ENCODE data around the gene ATP5ME.
A peak's percentile ranks its signal among the peaks of the same experiment; 100 is the strongest.
"Not testable (repeated sequence)": the region's sequence is repeated elsewhere in the genome, so short reads cannot be mapped to it uniquely, and the experiment has no call there.

The ATP5ME gene

GRCh38 chr4:700587-701264, 26.6 kb upstream of the ATP5ME start:
- TF ChIP-seq CTCF (IDR thresholded peaks at IDR 0.05; ENCODE audit: insufficient read depth, low read length, missing control alignments): no peak
- no peak for DNase-seq (ENCODE audit: low read depth, low spot score)

GRCh38 chr4:699816-700580, 25.9 kb upstream of the ATP5ME start:
- DNase-seq (ENCODE audit: low read depth, low spot score): no peak
- ChIA-PET CTCF (interaction anchor here (1.6 to 1.7 kb wide), 2 partner anchors 16 to 43 kb away, joined by 6 to 7 read pairs; no protein-coding TSS in a partner anchor), POLR2A (interaction anchor here (0.6 kb wide), 1 partner anchor 64 kb away, joined by 3 read pairs; no protein-coding TSS in a partner anchor)
- no peak overlapping the region for H3K4me3 ChIP-seq (ENCODE audit: low read depth, low read length)
- no peak for TF ChIP-seq CTCF (IDR thresholded peaks at IDR 0.05; ENCODE audit: insufficient read depth, low read length, missing control alignments)

More at GRCh38 chr4:700587-701264, 26.6 kb upstream of the ATP5ME start:
- ChIA-PET POLR2A (no interaction called here), CTCF (interaction anchor here (1.6 to 1.7 kb wide), 2 partner anchors 17 to 42 kb away, joined by 6 to 7 read pairs; no protein-coding TSS in a partner anchor)
- H3K4me3 ChIP-seq (ENCODE audit: low read depth, low read length): no peak overlapping the region

GRCh38 chr4:694341-694940, 20.4 kb upstream of the ATP5ME start:
- H3K4me3 ChIP-seq (ENCODE audit: low read depth, low read length); POLR2A ChIA-PET; DNase-seq (ENCODE audit: low read depth, low spot score): not testable (repeated sequence)
- CTCF ChIA-PET: interaction anchor here (1.0 kb wide), 1 partner anchor 11 kb away, joined by 3 read pairs; no protein-coding TSS in a partner anchor

GRCh38 chr4:692771-693554, 18.9 kb upstream of the ATP5ME start:
- ChIA-PET CTCF (interaction anchor here (1.0 kb wide), 1 partner anchor 9 kb away, joined by 3 read pairs; no protein-coding TSS in a partner anchor), POLR2A (no interaction called here)
- H3K4me3 ChIP-seq (ENCODE audit: low read depth, low read length): no peak overlapping the region
- DNase-seq (ENCODE audit: low read depth, low spot score): no peak
- TF ChIP-seq CTCF (IDR thresholded peaks at IDR 0.05; ENCODE audit: insufficient read depth, low read length, missing control alignments): no peak

- H3K4me3 ChIP-seq (ENCODE audit: low read depth, low read length): no peak overlapping the region
- TF ChIP-seq CTCF (IDR thresholded peaks at IDR 0.05; ENCODE audit: insufficient read depth, low read length, missing control alignments): no peak
- ChIA-PET CTCF (no interaction called here), POLR2A (no interaction called here)
- DNase-seq (ENCODE audit: low read depth, low spot score): no peak
Observed at GRCh38 chr4:689723-690122, 15.6 kb upstream of the ATP5ME start.

- DNase-seq (ENCODE audit: low read depth, low spot score): no peak
- peak within 1 kb of the TSS; percentile 8 for H3K4me3 ChIP-seq (ENCODE audit: low read depth, low read length)
- ChIA-PET POLR2A (no interaction called here), CTCF (no interaction called here)
- TF ChIP-seq CTCF (IDR thresholded peaks at IDR 0.05; ENCODE audit: insufficient read depth, low read length, missing control alignments): no peak
Observed at GRCh38 chr4:688854-689681, 15.0 kb upstream of the ATP5ME start, which contains the start of gene SLC49A3. SLC49A3 (minus strand) TSS chr4:689151; CDS start chr4:689127, 24 bp downstream.
